ENCODE results near the gene MXD3.

The MXD3 gene

GRCh38 chr5:177300236-177300880, 11.3 kb downstream of the MXD3 start:
- Histone ChIP-seq H3K9me3 (ENCODE audit: insufficient read depth, low read depth, low read length) (no peaks in the 10 kb centered on the region), H3K9ac (ENCODE audit: low read depth, low read length) (no peak overlapping the region), H3K27me3 (ENCODE audit: insufficient read depth, low read length) (no peaks in the 10 kb centered on the region), H3K36me3 (ENCODE audit: insufficient read depth, low read length) (peaks cover 46% of the 10 kb centered on the region), H3K4me3 (ENCODE audit: low read length) (no peak overlapping the region), H3K27ac (ENCODE audit: low read depth, low read length) (peak overlapping the region; percentile 39; the same call in 1 of the 2 replicates), H3K4me1 (ENCODE audit: insufficient read depth, low read length) (peaks cover 29% of the 10 kb centered on the region)
- WGBS, result 76% methylated on average over 4 of the region's 4 CpGs

GRCh38 chr5:177299697-177300096, 12.0 kb downstream of the MXD3 start:
- peaks cover 25% of the 10 kb centered on the region for H3K4me1 ChIP-seq (ENCODE audit: insufficient read depth, low read length)
- H3K4me3 ChIP-seq (ENCODE audit: low read length), result no peak overlapping the region
- no peaks in the 10 kb centered on the region for H3K9me3 ChIP-seq (ENCODE audit: insufficient read depth, low read depth, low read length)
- H3K27me3 ChIP-seq (ENCODE audit: insufficient read depth, low read length), result no peaks in the 10 kb centered on the region
- no peak overlapping the region for H3K9ac ChIP-seq (ENCODE audit: low read depth, low read length)
- H3K36me3 ChIP-seq (ENCODE audit: insufficient read depth, low read length), result peaks cover 46% of the 10 kb centered on the region
- 91% methylated on average over 9 of the region's 9 CpGs for WGBS
- H3K27ac ChIP-seq (ENCODE audit: low read depth, low read length), result no peak overlapping the region

GRCh38 chr5:177297922-177298321, 13.8 kb downstream of the MXD3 start:
- H3K27me3 ChIP-seq (ENCODE audit: insufficient read depth, low read length), result no peaks in the 10 kb centered on the region
- H3K36me3 ChIP-seq (ENCODE audit: insufficient read depth, low read length), result peaks cover 62% of the 10 kb centered on the region

GRCh38 chr5:177296581-177296980, 15.1 kb downstream of the MXD3 start:
- 90% methylated on average over 4 of the region's 4 CpGs for WGBS
- Histone ChIP-seq H3K9ac (ENCODE audit: low read depth, low read length) (no peak overlapping the region), H3K4me1 (ENCODE audit: insufficient read depth, low read length) (peaks cover 24% of the 10 kb centered on the region), H3K27ac (ENCODE audit: low read depth, low read length) (no peak overlapping the region), H3K4me3 (ENCODE audit: low read length) (no peak overlapping the region), H3K9me3 (ENCODE audit: insufficient read depth, low read depth, low read length) (no peaks in the 10 kb centered on the region), H3K27me3 (ENCODE audit: insufficient read depth, low read length) (no peaks in the 10 kb centered on the region), H3K36me3 (ENCODE audit: insufficient read depth, low read length) (peaks cover 76% of the 10 kb centered on the region)

More at GRCh38 chr5:177297922-177298321, 13.8 kb downstream of the MXD3 start:
- Histone ChIP-seq H3K9me3 (ENCODE audit: insufficient read depth, low read depth, low read length) (no peaks in the 10 kb centered on the region), H3K4me3 (ENCODE audit: low read length) (no peak overlapping the region), H3K9ac (ENCODE audit: low read depth, low read length) (no peak overlapping the region), H3K4me1 (ENCODE audit: insufficient read depth, low read length) (peaks cover 24% of the 10 kb centered on the region), H3K27ac (ENCODE audit: low read depth, low read length) (no peak overlapping the region)
- 85% methylated on average over 2 of the region's 2 CpGs for WGBS

GRCh38 chr5:177295924-177296323, 15.8 kb downstream of the MXD3 start:
- 98% methylated on average over 9 of the region's 9 CpGs for WGBS
- Histone ChIP-seq H3K36me3 (ENCODE audit: insufficient read depth, low read length) (peaks cover 74% of the 10 kb centered on the region), H3K27ac (ENCODE audit: low read depth, low read length) (no peak overlapping the region), H3K9ac (ENCODE audit: low read depth, low read length) (no peak overlapping the region), H3K9me3 (ENCODE audit: insufficient read depth, low read depth, low read length) (no peaks in the 10 kb centered on the region), H3K4me1 (ENCODE audit: insufficient read depth, low read length) (peaks cover 24% of the 10 kb centered on the region), H3K27me3 (ENCODE audit: insufficient read depth, low read length) (no peaks in the 10 kb centered on the region), H3K4me3 (ENCODE audit: low read length) (no peak overlapping the region)

GRCh38 chr5:177294632-177295031, 17.1 kb downstream of the MXD3 start:
- peaks cover 18% of the 10 kb centered on the region for H3K4me1 ChIP-seq (ENCODE audit: insufficient read depth, low read length)
- no peak overlapping the region for H3K4me3 ChIP-seq (ENCODE audit: low read length)
- 98% methylated on average over 3 of the region's 3 CpGs for WGBS
- H3K9me3 ChIP-seq (ENCODE audit: insufficient read depth, low read depth, low read length), result no peaks in the 10 kb centered on the region
- peaks cover 81% of the 10 kb centered on the region for H3K36me3 ChIP-seq (ENCODE audit: insufficient read depth, low read length)
- H3K9ac ChIP-seq (ENCODE audit: low read depth, low read length), result no peak overlapping the region
- H3K27me3 ChIP-seq (ENCODE audit: insufficient read depth, low read length), result no peaks in the 10 kb centered on the region
- H3K27ac ChIP-seq (ENCODE audit: low read depth, low read length), result no peak overlapping the region

- H3K27ac ChIP-seq (ENCODE audit: low read depth, low read length), result no peak overlapping the region
- no peaks in the 10 kb centered on the region for H3K9me3 ChIP-seq (ENCODE audit: insufficient read depth, low read depth, low read length)
- H3K4me1 ChIP-seq (ENCODE audit: insufficient read depth, low read length), result peaks cover 17% of the 10 kb centered on the region
- no peaks in the 10 kb centered on the region for H3K27me3 ChIP-seq (ENCODE audit: insufficient read depth, low read length)
- peaks cover 84% of the 10 kb centered on the region for H3K36me3 ChIP-seq (ENCODE audit: insufficient read depth, low read length)
- 97% methylated on average over 12 of the region's 12 CpGs for WGBS
- no peak overlapping the region for H3K4me3 ChIP-seq (ENCODE audit: low read length)
- no peak overlapping the region for H3K9ac ChIP-seq (ENCODE audit: low read depth, low read length)
Measured at GRCh38 chr5:177293819-177294581, 17.7 kb downstream of the MXD3 start.

GRCh38 chr5:177291735-177292134, 20.0 kb downstream of the MXD3 start:
- 93% methylated on average over 7 of the region's 7 CpGs for WGBS

GRCh38 chr5:177290816-177291596, 20.7 kb downstream of the MXD3 start:
- H3K36me3 ChIP-seq (ENCODE audit: insufficient read depth, low read length), result peaks cover 95% of the 10 kb centered on the region
- H3K27ac ChIP-seq (ENCODE audit: low read depth, low read length), result no peak overlapping the region
- no peaks in the 10 kb centered on the region for H3K27me3 ChIP-seq (ENCODE audit: insufficient read depth, low read length)
- H3K4me1 ChIP-seq (ENCODE audit: insufficient read depth, low read length), result no peaks in the 10 kb centered on the region
- no peak overlapping the region for H3K4me3 ChIP-seq (ENCODE audit: low read length)
- no peak overlapping the region for H3K9ac ChIP-seq (ENCODE audit: low read depth, low read length)
- 96% methylated on average over 12 of the region's 12 CpGs for WGBS
- H3K9me3 ChIP-seq (ENCODE audit: insufficient read depth, low read depth, low read length), result no peaks in the 10 kb centered on the region

More at GRCh38 chr5:177291735-177292134, 20.0 kb downstream of the MXD3 start:
- Histone ChIP-seq H3K27ac (ENCODE audit: low read depth, low read length) (no peak overlapping the region), H3K36me3 (ENCODE audit: insufficient read depth, low read length) (peaks cover 95% of the 10 kb centered on the region), H3K4me1 (ENCODE audit: insufficient read depth, low read length) (no peaks in the 10 kb centered on the region), H3K9me3 (ENCODE audit: insufficient read depth, low read depth, low read length) (no peaks in the 10 kb centered on the region), H3K27me3 (ENCODE audit: insufficient read depth, low read length) (no peaks in the 10 kb centered on the region), H3K9ac (ENCODE audit: low read depth, low read length) (no peak overlapping the region), H3K4me3 (ENCODE audit: low read length) (no peak overlapping the region)

- Histone ChIP-seq H3K9ac (ENCODE audit: low read depth, low read length) (no peak overlapping the region), H3K36me3 (ENCODE audit: insufficient read depth, low read length) (peaks cover 92% of the 10 kb centered on the region), H3K4me1 (ENCODE audit: insufficient read depth, low read length) (no peaks in the 10 kb centered on the region), H3K27ac (ENCODE audit: low read depth, low read length) (no peak overlapping the region), H3K9me3 (ENCODE audit: insufficient read depth, low read depth, low read length) (no peaks in the 10 kb centered on the region), H3K27me3 (ENCODE audit: insufficient read depth, low read length) (no peaks in the 10 kb centered on the region), H3K4me3 (ENCODE audit: low read length) (no peak overlapping the region)
- 94% methylated on average over 2 of the region's 2 CpGs for WGBS
Measured at GRCh38 chr5:177288191-177288590, 23.5 kb downstream of the MXD3 start.

GRCh38 chr5:177276886-177277285, 34.8 kb downstream of the MXD3 start:
- no peaks in the 10 kb centered on the region for H3K4me1 ChIP-seq (ENCODE audit: insufficient read depth, low read length)
- H3K36me3 ChIP-seq (ENCODE audit: insufficient read depth, low read length), result peaks cover 94% of the 10 kb centered on the region
- no peaks in the 10 kb centered on the region for H3K9me3 ChIP-seq (ENCODE audit: insufficient read depth, low read depth, low read length)
- no peaks in the 10 kb centered on the region for H3K27me3 ChIP-seq (ENCODE audit: insufficient read depth, low read length)
- H3K4me3 ChIP-seq (ENCODE audit: low read length), result no peak overlapping the region
- no peak overlapping the region for H3K27ac ChIP-seq (ENCODE audit: low read depth, low read length)
- no peak overlapping the region for H3K9ac ChIP-seq (ENCODE audit: low read depth, low read length)
- 100% methylated on average over 1 of the region's 1 CpG for WGBS

Data from HUES64 (cell line).